Astrocyte of the hippocampus (primary cell): ENCODE data around the gene ATP6V1A.

ENCODE experiments used
- DNase-seq: peaks from one replicate; pipeline ENCODE4 v3.0.0; 2011; ENCODE audit warnings: low read depth, low spot score

ATP6V1A gene

GRCh38 chr3:113747283-113748046 lies 630 bp downstream of the ATP6V1A start:
- peak; percentile 26 for DNase-seq

DNA sequence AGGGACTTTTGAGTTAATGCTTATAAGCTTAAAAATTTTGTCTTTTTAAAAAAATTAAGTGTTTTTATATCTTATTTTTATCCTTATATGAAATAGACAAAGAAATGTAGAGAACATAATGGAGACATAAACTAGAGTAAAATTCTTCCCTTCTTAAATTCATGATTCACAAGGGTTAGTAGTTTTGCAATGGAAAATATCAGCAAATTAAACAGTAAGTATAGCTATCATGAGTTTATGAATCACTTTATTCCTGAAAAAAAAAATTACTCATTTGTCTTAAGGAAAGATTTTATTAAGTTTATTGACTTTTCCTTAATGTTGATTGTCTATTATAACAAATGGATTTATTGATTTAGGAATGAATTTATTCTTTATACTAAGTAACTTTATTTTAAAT lies 4.3 kb downstream of the ATP6V1A start:
- DNase-seq, result no peak

- peak; percentile 18 for DNase-seq
Observed at GRCh38 chr3:113753376-113753985, 6.6 kb downstream of the ATP6V1A start.

DNA sequence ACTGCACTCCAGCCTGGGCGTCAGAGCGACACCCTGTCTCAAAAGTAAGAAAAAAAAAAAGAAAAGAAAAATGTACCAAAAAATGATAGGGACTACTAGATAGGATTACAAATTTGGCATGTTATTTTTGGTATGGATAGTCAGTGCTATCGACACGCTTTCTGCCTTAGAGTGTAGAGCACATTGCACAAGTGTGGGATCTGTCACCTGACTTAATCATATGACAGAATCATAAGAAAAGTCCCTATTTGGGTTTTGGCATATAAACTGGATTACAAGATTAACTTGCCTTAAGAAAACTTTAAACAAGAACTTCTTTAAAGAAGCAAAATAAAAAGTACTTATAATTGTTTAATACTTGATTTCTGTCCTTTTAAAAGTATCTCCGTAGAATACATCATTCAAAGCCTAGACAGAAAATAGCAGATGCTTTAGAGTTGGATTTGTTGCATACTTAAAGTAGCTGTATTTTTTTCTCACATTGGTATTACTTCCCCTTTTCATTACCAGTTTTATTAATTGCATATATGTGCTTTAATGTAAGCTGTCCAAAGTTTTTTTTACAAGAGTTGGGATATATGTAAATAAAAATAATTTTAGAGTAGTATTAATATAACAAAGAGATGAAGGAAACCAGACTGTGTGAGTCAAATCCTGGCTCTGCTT lies 7.8 kb downstream of the ATP6V1A start:
- DNase-seq, result no peak

DNA sequence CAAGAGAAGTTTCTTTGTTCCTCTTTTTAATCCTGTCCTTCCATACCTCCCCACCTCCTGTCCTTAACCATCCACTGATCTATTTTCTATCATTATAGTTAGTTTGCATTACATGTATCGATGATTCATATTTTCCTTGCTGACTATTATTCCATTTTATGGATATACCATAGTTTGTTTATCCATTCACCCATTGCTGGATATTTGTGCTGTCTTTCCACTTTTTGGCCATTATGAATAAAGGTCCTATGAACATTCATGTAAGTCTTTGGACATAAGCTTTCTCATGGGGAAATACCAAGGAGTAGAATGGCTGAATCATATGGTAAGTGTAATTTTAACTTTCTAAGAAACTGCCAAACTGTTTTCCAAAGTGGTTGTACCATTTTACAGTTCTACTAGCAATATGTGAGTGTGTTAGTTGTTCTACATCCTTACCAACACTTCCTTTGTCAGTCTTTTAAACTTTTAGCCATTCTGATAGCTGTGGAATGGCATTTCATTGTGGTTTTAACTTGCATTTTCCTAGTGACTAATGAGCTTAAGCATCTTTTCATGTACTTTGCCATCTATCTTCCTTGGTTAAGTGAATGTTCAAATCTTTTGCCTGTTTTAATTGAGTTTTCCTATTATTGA lies 11.7 kb downstream of the ATP6V1A start:
- peak; percentile 75 for DNase-seq

- no peak for DNase-seq
Observed at GRCh38 chr3:113764698-113765097, 17.9 kb downstream of the ATP6V1A start.

- peak; percentile 67 for DNase-seq
Observed at GRCh38 chr3:113769551-113769950, 22.7 kb downstream of the ATP6V1A start.

DNA sequence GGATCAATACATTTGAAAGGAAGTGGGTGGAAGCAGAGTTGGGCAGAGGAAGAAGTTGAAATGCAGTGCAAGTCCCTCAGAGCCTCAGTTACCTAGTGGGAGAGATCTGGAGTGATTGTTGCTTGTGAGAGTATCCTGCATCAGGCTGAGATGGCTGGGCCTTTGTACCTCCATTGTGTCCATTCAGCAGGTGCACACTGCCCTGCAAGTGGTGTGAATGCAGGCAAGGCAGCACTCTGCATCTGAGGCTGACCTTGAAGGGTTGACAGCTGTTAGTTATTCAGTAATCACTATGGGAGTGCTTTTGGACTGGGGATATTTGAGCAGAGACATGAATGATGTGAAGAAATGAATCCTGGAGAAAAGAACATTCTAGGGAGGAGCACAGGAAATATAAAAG lies 25.2 kb downstream of the ATP6V1A start:
- DNase-seq, result no peak

DNA sequence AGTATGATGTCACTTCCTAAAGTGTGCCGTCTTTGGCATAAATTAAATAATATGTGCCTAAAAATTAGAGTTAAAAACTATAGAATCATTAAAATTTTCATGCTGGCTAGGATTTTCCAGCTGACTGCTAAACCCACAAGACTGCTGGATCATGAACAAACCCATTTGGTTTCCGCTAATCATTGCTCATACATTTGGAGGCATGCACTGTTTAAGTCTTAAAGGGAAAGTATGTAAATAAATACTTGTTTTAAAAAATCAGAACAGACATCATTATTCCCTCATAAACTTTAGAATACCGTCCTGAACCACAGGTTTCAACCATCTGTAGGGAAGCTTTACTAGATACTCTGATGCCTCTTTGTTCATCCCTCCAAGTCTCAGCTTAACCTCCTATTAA lies 26.5 kb downstream of the ATP6V1A start:
- DNase-seq, result peak; percentile 60

GRCh38 chr3:113775516-113775915 lies 28.7 kb downstream of the ATP6V1A start:
- no peak for DNase-seq

DNA sequence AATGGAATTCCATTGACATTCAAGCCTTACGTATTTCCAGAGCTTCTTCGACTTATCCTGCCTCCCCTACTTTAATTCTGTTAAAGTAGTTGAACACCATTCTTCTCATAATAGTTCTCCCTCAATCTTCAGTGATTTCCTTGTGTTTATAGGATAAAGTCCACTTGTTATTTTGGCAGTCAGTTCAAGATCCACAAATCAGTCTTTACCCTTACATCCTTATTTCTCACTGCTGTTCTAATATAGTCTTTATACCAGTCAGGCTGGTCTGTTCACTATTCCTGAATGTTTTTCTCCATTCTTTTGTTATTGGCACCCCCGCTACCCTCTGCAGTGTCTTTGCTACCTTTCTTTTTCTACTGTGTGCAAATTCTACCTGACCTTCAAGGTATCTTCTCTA lies 29.7 kb downstream of the ATP6V1A start:
- no peak for DNase-seq

DNA sequence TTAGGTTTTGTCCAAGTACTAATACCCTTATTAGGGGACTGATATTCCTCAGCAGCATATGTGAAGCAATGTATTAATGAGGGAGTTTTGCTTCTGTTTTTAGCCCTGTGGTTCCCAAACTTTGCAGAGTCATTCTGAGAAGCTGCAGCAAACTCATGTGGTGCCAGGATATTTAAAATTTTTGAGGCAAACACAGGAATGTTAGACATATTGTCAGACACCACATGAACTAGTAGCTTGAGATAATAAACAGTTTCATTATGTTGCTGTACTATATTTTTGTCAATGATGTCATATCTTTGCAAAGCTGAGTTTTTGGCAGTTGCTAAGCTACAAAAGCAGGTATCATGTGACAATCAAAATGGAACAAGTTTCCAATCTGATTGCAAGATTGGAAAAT lies 36.6 kb downstream of the ATP6V1A start:
- peak; percentile 95 for DNase-seq

GRCh38 chr3:113783980-113784379 lies 37.1 kb downstream of the ATP6V1A start:
- DNase-seq, result peak; percentile 30

DNA sequence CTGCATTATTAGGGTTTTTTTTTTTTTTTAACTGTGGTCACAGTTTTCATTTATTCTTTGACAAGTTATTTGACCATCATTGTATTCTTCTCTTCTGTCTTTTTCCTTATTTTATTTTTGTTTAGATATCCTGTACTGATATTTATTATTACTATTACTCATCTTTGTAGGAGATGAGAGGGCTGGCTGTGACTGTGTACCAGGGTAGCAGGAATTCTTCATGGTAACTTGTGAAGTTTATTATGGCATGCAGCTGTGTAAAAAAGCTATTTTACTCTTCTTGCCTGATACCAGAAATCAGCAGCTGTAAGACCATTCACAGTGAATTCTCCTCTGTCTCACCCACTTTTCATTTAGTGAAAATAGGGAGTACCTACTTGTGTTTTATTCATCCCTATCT lies 44.5 kb downstream of the ATP6V1A start:
- no peak for DNase-seq

GRCh38 chr3:113794526-113794925 lies 47.7 kb downstream of the ATP6V1A start:
- no peak for DNase-seq

- no peak for DNase-seq
Observed at GRCh38 chr3:113795693-113796092, 48.9 kb downstream of the ATP6V1A start.

GRCh38 chr3:113802795-113803455 lies 56.1 kb downstream of the ATP6V1A start:
- DNase-seq, result no peak

DNA sequence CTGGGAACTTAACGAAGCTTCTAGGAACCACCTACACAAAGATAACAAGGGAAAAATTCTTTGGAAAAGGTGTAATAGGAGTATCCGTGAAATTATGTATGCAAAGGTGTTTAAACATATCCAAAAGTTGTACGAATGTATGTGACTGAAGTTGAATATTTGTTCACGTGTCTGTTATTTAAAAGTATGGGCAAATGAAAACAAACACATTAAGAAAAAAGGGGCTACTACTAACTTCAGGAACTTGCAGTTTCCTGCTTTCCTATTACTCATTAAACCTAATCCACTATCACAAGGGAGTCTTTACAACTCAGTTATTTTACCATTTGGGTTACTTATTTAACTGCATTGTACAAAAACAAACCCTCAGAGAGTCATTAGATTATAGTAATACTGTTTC lies 57.8 kb downstream of the ATP6V1A start:
- no peak for DNase-seq

- DNase-seq, result no peak
Observed at GRCh38 chr3:113805249-113805648, 58.4 kb downstream of the ATP6V1A start.

- DNase-seq, result no peak
Observed at GRCh38 chr3:113812854-113813253, 66.0 kb downstream of the ATP6V1A start.

- no peak for DNase-seq
Observed at GRCh38 chr3:113819866-113820265, 73.0 kb downstream of the ATP6V1A start.

- peak; percentile 10 for DNase-seq
Observed at GRCh38 chr3:113825090-113825489, 78.3 kb downstream of the ATP6V1A start.
